ELR (cell line): ENCODE results near the gene MIOX.
"Not testable (repeated sequence)": the region's sequence is repeated elsewhere in the genome, so short reads cannot be mapped to it uniquely, and the experiment has no call there.

Experiments used
- DNase-seq: peaks from one replicate; pipeline ENCODE4 v3.0.0-alpha.2; 2015; ENCODE audit warnings: low read depth

MIOX gene

GRCh38 chr22:50529897-50530579 lies 43.4 kb downstream of the MIOX start, which contains the start of gene TYMP:
Gene TYMP (minus strand): TSS chr22:50530012. CDS start chr22:50529709, 303 bp downstream.
- DNase-seq, result peak; percentile 61

GRCh38 chr22:50530580-50530876 lies 43.9 kb downstream of the MIOX start:
- no peak for DNase-seq

- peak; percentile 73 for DNase-seq
Measured at GRCh38 chr22:50530877-50531545, 44.4 kb downstream of the MIOX start.

- no peak for DNase-seq
Measured at GRCh38 chr22:50531546-50531961, 44.9 kb downstream of the MIOX start.

- DNase-seq, result peak; percentile 68
Measured at GRCh38 chr22:50531962-50532674, 45.5 kb downstream of the MIOX start.

GRCh38 chr22:50532824-50533796 lies 46.5 kb downstream of the MIOX start:
- DNase-seq, result no peak

- not testable (repeated sequence) for DNase-seq
Measured at GRCh38 chr22:50533856-50534711, 47.4 kb downstream of the MIOX start.

- no peak for DNase-seq
Measured at GRCh38 chr22:50535113-50535512, 48.5 kb downstream of the MIOX start.

- no peak for DNase-seq
Measured at GRCh38 chr22:50536226-50536625, 49.6 kb downstream of the MIOX start.

- no peak for DNase-seq
Measured at GRCh38 chr22:50537765-50538164, 51.1 kb downstream of the MIOX start.
